ENCODE results near the gene PRCD.

DNA sequence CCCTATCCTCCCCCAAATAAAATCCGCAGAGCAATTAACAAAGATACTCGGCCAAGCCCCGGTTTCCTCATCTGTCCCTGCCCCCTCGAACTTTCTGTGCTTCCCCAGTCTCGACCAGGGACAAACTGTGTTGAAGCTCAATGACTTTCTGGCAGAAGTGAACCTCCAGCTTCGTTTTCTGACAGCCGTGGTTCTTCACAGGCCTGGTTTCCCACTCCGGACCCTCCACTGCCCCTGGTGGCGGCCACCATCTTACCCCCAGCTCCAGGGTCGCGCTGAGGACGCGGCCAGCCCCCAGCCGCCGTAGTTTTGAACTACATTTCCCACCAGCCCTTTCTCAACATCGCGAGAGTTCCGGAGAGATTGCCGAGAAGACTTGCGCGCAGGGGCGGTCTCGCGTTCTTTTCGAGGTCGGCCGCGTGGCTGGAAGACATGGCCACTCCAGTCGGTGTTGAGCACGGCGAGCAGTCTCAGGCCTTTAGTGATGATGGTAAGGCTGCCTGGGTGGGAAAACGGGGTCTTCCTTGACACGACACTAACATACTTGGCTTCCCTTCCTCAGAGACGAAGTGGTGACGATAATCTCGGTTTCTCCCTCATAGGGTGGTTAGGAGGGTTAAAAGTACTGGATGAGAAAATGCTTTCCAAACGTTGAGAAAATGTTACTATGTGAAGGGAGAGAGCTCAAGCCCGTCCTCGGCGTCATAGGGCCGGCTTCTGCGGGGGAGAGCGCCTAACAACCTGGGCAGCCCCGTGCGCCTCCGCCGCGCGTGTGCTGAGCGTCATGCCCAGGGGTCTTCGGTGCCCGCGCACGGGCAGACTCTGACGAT is 17.7 kb downstream of the PRCD start:
- TF ChIP-seq, protein P1, sequence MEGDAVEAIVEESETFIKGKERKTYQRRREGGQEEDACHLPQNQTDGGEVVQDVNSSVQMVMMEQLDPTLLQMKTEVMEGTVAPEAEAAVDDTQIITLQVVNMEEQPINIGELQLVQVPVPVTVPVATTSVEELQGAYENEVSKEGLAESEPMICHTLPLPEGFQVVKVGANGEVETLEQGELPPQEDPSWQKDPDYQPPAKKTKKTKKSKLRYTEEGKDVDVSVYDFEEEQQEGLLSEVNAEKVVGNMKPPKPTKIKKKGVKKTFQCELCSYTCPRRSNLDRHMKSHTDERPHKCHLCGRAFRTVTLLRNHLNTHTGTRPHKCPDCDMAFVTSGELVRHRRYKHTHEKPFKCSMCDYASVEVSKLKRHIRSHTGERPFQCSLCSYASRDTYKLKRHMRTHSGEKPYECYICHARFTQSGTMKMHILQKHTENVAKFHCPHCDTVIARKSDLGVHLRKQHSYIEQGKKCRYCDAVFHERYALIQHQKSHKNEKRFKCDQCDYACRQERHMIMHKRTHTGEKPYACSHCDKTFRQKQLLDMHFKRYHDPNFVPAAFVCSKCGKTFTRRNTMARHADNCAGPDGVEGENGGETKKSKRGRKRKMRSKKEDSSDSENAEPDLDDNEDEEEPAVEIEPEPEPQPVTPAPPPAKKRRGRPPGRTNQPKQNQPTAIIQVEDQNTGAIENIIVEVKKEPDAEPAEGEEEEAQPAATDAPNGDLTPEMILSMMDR (IDR thresholded peaks at IDR 0.05), result peak in 3 of 4 experiments; percentile 54 to 78 (median 62)
- TF ChIP-seq POLR2A (IDR thresholded peaks at IDR 0.05) (peak in 1 of 2 donors; percentile 71), POLR2AphosphoS5 (IDR thresholded peaks at IDR 0.05) (peak; percentile 96), EP300 (IDR thresholded peaks at IDR 0.05) (no peak)
